ENCODE results near the gene ARSA. TPM values are rescaled to one million over a fixed set of nuclear protein-coding genes. Genes with fewer than 3 reads are reported as not detected.
"Not testable (repeated sequence)": the region's sequence is repeated elsewhere in the genome, so short reads cannot be mapped to it uniquely, and the experiment has no call there.

Gene ARSA
- total RNA-seq, 2 experiments from 2014 or later = 31.6 to 34.4 TPM

DNA sequence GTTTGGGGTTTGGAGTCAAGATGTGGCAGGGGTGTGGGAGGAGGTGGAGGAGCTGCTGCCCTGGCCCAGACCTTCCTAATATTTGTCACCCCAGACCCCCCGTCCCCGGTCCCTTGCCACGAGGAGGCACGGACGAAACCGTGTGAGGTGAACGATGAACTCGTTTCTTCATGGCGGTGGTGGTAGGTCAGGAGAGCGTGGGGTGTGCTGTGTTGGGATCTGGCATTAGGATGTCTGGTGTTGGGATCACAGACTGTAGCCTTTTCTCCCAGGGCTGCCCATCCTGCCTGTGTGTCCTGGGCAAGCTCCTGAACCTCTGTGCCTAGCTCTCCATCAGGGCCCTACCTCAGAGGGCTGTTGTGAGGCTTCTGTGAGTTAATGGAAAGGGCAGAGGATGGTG is 19.0 kb downstream of the ARSA start:
- intact Hi-C loops (cut with micrococcal nuclease; ENCODE audit: unreplicated experiment) = no loop called here
- Histone ChIP-seq H2AFZ (ENCODE audit: low read length) (no peak overlapping the region), H3K9me2 (ENCODE audit: insufficient read depth, low read length) (no peaks in the 10 kb centered on the region), H3K4me3 (ENCODE audit: low read depth, low read length, poor library complexity, severe bottlenecking) (no peak overlapping the region), H3K9me3 (ENCODE audit: low read length) (no peaks in the 10 kb centered on the region), H3K4me1 (ENCODE audit: insufficient read depth, low read length, poor library complexity, severe bottlenecking) (peaks cover 8% of the 10 kb centered on the region), H4K20me1 (ENCODE audit: insufficient read depth, low read length) (no peaks in the 10 kb centered on the region), H3K27ac (ENCODE audit: low read depth, low read length, poor library complexity, severe bottlenecking) (no peak overlapping the region), H3K36me3 (ENCODE audit: insufficient read depth, low read length) (no peaks in the 10 kb centered on the region), H3K79me2 (ENCODE audit: insufficient read depth, low read depth, low read length) (no peaks in the 10 kb centered on the region), H3K4me2 (ENCODE audit: low read length) (no peak overlapping the region)
- BruUV-seq (replicated peaks) = no TSS peak
- DNase-seq (ENCODE audit: low spot score) = no peak
- ChIA-PET POLR2A (no interaction called here), CTCF (ENCODE audit: unreplicated experiment) (no interaction called here)
- no peak for TF ChIP-seq EZH2phosphoT487 (IDR thresholded peaks at IDR 0.05; ENCODE audit: borderline replicate concordance, low read depth, low read length)
- TF ChIP-seq, protein P1, sequence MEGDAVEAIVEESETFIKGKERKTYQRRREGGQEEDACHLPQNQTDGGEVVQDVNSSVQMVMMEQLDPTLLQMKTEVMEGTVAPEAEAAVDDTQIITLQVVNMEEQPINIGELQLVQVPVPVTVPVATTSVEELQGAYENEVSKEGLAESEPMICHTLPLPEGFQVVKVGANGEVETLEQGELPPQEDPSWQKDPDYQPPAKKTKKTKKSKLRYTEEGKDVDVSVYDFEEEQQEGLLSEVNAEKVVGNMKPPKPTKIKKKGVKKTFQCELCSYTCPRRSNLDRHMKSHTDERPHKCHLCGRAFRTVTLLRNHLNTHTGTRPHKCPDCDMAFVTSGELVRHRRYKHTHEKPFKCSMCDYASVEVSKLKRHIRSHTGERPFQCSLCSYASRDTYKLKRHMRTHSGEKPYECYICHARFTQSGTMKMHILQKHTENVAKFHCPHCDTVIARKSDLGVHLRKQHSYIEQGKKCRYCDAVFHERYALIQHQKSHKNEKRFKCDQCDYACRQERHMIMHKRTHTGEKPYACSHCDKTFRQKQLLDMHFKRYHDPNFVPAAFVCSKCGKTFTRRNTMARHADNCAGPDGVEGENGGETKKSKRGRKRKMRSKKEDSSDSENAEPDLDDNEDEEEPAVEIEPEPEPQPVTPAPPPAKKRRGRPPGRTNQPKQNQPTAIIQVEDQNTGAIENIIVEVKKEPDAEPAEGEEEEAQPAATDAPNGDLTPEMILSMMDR (conservative IDR thresholded peaks at IDR 0.05; ENCODE audit: low read length) = no peak

DNA sequence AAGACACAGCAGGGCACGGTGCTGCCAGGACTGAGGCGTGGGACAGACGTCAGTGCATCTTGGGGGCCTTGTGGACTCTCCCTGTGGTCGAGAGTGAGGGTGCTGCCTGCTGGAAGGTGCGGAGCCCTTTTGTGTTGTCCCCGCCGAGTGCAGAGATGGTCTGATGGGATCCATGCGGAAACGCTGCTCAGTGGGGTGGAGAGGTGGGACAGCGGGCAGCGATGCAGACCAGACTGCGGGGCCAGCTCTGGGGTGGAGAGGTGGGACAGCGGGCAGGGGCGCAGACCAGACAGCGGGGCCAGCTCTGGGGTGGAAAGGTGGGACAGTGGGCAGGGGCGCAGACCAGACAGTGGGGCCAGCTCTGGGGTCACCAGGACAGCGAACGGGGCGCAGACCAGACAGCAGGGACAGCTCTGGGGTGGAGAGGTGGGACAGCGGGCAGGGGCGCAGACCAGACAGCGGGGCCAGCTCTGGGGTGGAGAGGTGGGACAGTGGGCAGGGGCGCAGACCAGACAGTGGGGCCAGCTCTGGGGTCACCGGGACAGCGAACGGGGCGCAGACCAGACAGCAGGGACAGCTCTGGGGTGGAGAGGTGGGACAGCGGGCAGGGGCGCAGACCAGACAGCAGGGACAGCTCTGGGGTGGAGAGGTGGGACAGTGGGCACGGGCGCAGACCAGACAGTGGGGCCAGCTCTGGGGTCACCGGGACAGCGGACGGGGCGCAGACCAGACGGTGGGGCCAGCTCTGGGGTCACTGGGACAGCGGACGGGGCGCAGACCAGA is 19.7 kb downstream of the ARSA start:
- H3K9me3 ChIP-seq (ENCODE audit: low read length); H3K79me2 ChIP-seq (ENCODE audit: insufficient read depth, low read depth, low read length); H3K9me2 ChIP-seq (ENCODE audit: insufficient read depth, low read length); BruUV-seq (replicated peaks); H3K4me1 ChIP-seq (ENCODE audit: insufficient read depth, low read length, poor library complexity, severe bottlenecking); intact Hi-C loops (cut with micrococcal nuclease; ENCODE audit: unreplicated experiment); H3K4me3 ChIP-seq (ENCODE audit: low read depth, low read length, poor library complexity, severe bottlenecking); CTCF ChIA-PET (ENCODE audit: unreplicated experiment); H2AFZ ChIP-seq (ENCODE audit: low read length); H3K4me2 ChIP-seq (ENCODE audit: low read length); DNase-seq (ENCODE audit: low spot score); H3K36me3 ChIP-seq (ENCODE audit: insufficient read depth, low read length); H3K27ac ChIP-seq (ENCODE audit: low read depth, low read length, poor library complexity, severe bottlenecking); POLR2A ChIA-PET; H4K20me1 ChIP-seq (ENCODE audit: insufficient read depth, low read length): not testable (repeated sequence)

DNA sequence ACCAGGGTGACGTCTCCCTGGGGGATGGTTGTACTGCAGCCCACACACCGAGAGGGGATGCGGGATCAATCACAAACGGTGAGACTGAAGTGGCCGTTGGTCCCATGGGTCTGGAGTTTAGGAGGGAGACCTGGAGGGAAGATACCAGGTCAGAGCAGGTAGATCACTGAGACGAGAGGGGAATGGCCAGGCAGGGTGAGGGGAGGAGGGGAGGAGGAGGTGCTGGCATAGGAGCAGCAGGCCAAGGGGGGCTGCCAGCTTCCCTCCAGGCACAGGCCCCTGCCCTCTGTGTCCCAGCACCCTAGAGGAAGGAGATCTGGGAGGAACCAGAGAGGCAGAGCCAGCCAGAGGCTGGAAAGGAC is 20.3 kb downstream of the ARSA start:
- no peaks in the 10 kb centered on the region for H3K4me1 ChIP-seq (ENCODE audit: insufficient read depth, low read length, poor library complexity, severe bottlenecking)
- H3K9me3 ChIP-seq (ENCODE audit: low read length) = no peaks in the 10 kb centered on the region
- no TSS peak for BruUV-seq (replicated peaks)
- POLR2A ChIA-PET = no interaction called here
- intact Hi-C loops (cut with micrococcal nuclease; ENCODE audit: unreplicated experiment) = no loop called here
- TF ChIP-seq, protein P1 (conservative IDR thresholded peaks at IDR 0.05; ENCODE audit: low read length) = no peak
- no peak for TF ChIP-seq EZH2phosphoT487 (IDR thresholded peaks at IDR 0.05; ENCODE audit: borderline replicate concordance, low read depth, low read length)
- DNase-seq (ENCODE audit: low spot score) = no peak
- no peak overlapping the region for H3K27ac ChIP-seq (ENCODE audit: low read depth, low read length, poor library complexity, severe bottlenecking)
- no peaks in the 10 kb centered on the region for H3K79me2 ChIP-seq (ENCODE audit: insufficient read depth, low read depth, low read length)
- no peak overlapping the region for H3K4me2 ChIP-seq (ENCODE audit: low read length)
- CTCF ChIA-PET (ENCODE audit: unreplicated experiment) = no interaction called here
- H3K4me3 ChIP-seq (ENCODE audit: low read depth, low read length, poor library complexity, severe bottlenecking) = no peak overlapping the region
- no peaks in the 10 kb centered on the region for H3K36me3 ChIP-seq (ENCODE audit: insufficient read depth, low read length)
- H4K20me1 ChIP-seq (ENCODE audit: insufficient read depth, low read length) = no peaks in the 10 kb centered on the region
- H2AFZ ChIP-seq (ENCODE audit: low read length) = no peak overlapping the region
- no peaks in the 10 kb centered on the region for H3K9me2 ChIP-seq (ENCODE audit: insufficient read depth, low read length)
